Activated T-cell treated with anti-CD3 and anti-CD28 coated beads, Interleukin-2, amount 50 U/mL, for 4 hours (primary cell): ENCODE results near the gene UBN2. TPM values are rescaled to one million over a fixed set of nuclear protein-coding genes. Genes with fewer than 3 reads are reported as not detected.

Experiments used
- ATAC-seq, 2 donors: fragments of 200-7000 bp; cut with Tn5 transposase; one replicate each; pipeline ENCODE4 v1.10.0; 2021
- DNase-seq: peaks from one replicate; pipeline ENCODE4 v3.0.0-alpha.2; 2020
- H3K27me3 Mint-ChIP-seq: one replicate; pipeline ENCODE4 v1.8.0; 2021; ENCODE audit warnings: low read depth, mixed read lengths
- H3K36me3 Mint-ChIP-seq: one replicate; pipeline ENCODE4 v1.8.0; 2022; ENCODE audit warnings: mixed read lengths; ENCODE audit not compliant: insufficient read depth
- H3K4me1 Mint-ChIP-seq: one replicate; pipeline ENCODE4 v1.8.0; 2021; ENCODE audit warnings: low read depth, mixed read lengths
- H3K4me3 Mint-ChIP-seq: one replicate; pipeline ENCODE4 v1.8.0; 2021; ENCODE audit warnings: mild to moderate bottlenecking, moderate library complexity, mixed read lengths
- H3K9me3 Mint-ChIP-seq: one replicate; pipeline ENCODE4 v1.8.0; 2021; ENCODE audit warnings: mixed read lengths
- total RNA-seq, 3 donors: library from RNA; stranded (reverse); gene quantifications; one replicate each; pipeline ENCODE4 v1.2.1, GENCODE V29; 2021

The UBN2 gene
- total RNA-seq, 3 donors from 2014 or later: 5.9 to 8.2 (median 6.7) TPM

DNA sequence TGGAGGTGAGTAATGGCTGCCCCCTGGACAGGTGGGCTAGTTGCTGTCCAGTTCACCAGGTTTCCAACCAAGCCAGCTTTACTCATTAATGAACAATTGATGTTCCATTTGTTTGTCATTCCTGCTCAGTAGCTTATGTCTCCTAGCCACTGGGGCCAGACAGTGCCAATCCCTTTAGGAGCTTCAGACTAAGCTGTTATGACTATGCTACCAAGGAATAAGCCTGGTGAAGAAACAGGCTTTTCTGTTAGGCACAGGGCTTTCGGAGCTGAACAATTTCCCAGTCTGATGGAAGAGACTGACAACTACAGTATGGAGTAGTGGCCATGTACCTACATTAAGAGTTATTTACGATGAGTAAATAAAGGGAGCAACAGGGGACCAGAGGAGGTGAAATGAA is 108.0 kb downstream of the UBN2 start:
- peaks cover 4% of the 10 kb centered on the region for H3K9me3 Mint-ChIP-seq
- peaks cover 3% of the 10 kb centered on the region for H3K36me3 Mint-ChIP-seq
- ATAC-seq (no peak), DNase-seq (no peak)
- H3K4me1 Mint-ChIP-seq: peaks cover 20% of the 10 kb centered on the region
- peak overlapping the region; percentile 97 for H3K4me3 Mint-ChIP-seq
- peaks cover 2% of the 10 kb centered on the region for H3K27me3 Mint-ChIP-seq

DNA sequence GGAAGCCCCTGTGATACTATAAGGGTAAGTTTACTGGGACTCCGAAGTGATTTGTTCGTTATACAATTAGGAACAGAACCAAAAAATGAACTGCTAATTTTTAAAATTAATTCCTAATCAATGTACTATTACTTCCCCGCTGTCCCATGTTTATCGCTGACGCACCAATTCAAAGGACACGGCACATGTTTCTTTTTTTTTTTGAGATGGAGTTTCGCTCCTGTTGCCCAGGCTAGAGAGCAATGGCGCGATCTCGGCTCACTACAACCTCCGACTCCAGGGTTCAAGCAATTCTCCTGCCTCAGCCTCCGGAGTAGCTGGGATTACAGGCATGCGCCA is 108.6 kb downstream of the UBN2 start:
- ATAC-seq (no peak), DNase-seq (no peak)
- Mint-ChIP-seq H3K27me3 (peaks cover 2% of the 10 kb centered on the region), H3K9me3 (peaks cover 4% of the 10 kb centered on the region), H3K36me3 (peaks cover 4% of the 10 kb centered on the region), H3K4me1 (peaks cover 22% of the 10 kb centered on the region), H3K4me3 (peak overlapping the region; percentile 97)

DNA sequence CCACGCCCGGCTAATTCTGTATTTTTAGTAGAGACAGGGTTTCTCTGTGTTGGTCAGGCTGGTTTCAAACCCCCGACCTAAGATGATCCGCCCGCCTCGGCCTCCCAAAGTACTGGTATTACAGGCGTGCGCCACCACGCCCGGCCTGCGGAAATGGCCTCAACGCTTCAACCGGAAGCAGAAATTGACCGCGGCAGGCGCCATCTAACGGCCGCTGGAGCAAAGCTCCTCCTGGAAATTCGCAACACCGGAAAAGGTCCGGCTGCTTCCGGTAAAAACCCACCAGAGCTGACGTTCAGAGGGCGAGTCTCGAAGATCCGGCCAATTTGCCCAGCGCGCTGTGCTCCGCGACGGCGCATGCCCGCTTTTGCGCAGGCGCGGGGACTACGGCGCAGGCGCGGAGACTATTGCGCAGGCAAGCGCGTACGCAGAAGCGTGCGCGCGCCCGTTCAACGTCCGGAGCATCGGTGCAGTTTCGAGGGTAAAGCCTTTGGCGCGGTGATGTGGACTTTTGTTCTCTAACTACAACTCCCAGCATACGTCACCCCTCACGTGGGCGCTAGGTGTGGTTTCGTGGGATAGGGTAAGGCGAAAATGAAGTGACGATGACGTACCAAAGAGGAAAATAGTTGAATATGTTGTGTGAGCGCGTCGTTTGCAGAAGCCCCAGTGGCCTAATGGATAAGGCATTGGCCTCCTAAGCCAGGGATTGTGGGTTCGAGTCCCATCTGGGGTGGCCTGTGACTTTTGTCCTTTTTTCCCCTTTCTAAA is 109.2 kb downstream of the UBN2 start:
- peaks cover 4% of the 10 kb centered on the region for H3K36me3 Mint-ChIP-seq
- peak overlapping the region; percentile 97 for H3K4me3 Mint-ChIP-seq
- peaks cover 4% of the 10 kb centered on the region for H3K9me3 Mint-ChIP-seq
- ATAC-seq (peak; percentile 82), DNase-seq (peak; percentile 99)
- H3K4me1 Mint-ChIP-seq: peaks cover 24% of the 10 kb centered on the region
- H3K27me3 Mint-ChIP-seq: peaks cover 2% of the 10 kb centered on the region

DNA sequence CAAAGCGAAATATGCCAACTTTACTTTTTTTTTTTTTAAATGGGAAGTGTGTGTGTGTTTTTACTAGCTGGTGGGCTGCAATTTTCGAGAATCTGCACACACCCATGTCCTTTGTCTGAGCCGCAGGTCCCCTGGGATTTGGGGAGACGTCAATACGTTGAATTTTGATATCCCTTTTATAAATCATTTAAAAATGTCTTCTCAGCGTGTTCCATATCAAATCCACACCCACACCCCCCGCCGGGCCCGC is 109.7 kb downstream of the UBN2 start:
- DNase-seq (no peak), ATAC-seq (no peak)
- H3K9me3 Mint-ChIP-seq: peaks cover 4% of the 10 kb centered on the region
- peaks cover 2% of the 10 kb centered on the region for H3K27me3 Mint-ChIP-seq
- peak overlapping the region; percentile 97 for H3K4me3 Mint-ChIP-seq
- H3K4me1 Mint-ChIP-seq: peaks cover 24% of the 10 kb centered on the region
- H3K36me3 Mint-ChIP-seq: peaks cover 4% of the 10 kb centered on the region

DNA sequence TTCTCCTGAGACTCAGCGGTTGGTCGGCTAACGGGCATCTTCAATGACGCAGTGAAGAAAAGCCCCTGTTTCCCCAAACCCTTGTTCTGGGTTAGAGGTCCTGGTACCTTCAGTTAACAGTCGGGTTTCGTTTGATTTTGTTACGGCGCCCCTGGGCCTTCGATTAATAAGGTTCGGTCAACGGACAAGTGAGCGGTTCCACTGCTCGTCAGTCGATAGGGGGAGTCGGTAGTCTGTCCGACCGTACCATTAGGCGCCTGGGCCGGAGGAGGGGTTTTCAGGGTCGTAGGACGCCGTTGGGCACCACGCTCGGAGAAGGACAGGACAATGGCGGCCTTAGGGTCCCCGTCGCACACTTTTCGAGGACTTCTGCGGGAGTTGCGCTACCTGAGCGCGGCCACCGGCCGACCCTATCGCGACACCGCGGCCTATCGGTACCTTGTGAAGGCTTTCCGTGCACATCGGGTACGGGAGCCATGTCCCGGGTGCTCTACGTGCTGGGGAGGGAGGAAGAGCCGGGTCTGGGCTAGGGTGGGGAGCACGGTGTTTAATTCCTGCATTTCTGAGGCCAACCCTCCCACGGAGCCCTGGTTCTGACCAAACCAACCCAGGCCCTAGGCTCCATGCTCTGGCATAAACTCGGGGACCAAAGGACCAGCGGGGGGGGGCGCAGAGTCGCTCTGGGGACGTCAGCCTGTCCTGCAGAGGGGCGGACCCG is 110.2 kb downstream of the UBN2 start, which contains the start of gene FMC1:
TSS of gene FMC1 (plus strand) at position 280 of the 718 bp plus-strand sequence. CDS start at position 328, 48 bp downstream.
- peaks cover 2% of the 10 kb centered on the region for H3K27me3 Mint-ChIP-seq
- H3K9me3 Mint-ChIP-seq: peaks cover 4% of the 10 kb centered on the region
- H3K36me3 Mint-ChIP-seq: peaks cover 5% of the 10 kb centered on the region
- DNase-seq (peak; percentile 73), ATAC-seq (peak; percentile 62 to 69)
- peaks cover 24% of the 10 kb centered on the region for H3K4me1 Mint-ChIP-seq
- H3K4me3 Mint-ChIP-seq: peak within 1 kb of the TSS; percentile 97

DNA sequence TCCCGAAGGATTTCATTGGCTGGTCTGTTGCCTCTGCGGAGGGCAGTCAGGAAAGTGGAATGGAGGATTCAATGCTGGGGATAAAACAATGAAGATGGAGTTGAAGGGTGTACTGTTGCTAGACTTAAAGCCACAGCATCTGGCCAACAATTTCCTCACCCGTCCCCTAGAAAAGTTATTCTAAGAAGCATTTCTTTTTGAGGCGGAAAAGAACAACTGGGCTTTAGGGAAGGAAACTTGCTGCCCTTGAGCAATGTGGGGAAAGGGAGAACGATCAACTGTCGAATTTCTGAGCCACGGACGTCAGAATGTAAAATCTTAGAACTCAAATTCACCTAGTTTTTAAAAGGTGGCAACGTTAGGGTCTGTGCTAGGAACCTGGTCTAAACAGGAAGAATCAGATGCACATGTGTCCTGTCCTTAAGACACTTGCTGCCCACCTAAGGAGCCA is 110.8 kb downstream of the UBN2 start:
- peaks cover 24% of the 10 kb centered on the region for H3K4me1 Mint-ChIP-seq
- peaks cover 4% of the 10 kb centered on the region for H3K9me3 Mint-ChIP-seq
- peak overlapping the region; percentile 97 for H3K4me3 Mint-ChIP-seq
- peaks cover 9% of the 10 kb centered on the region for H3K36me3 Mint-ChIP-seq
- ATAC-seq (no peak), DNase-seq (no peak)
- H3K27me3 Mint-ChIP-seq: peaks cover 2% of the 10 kb centered on the region

DNA sequence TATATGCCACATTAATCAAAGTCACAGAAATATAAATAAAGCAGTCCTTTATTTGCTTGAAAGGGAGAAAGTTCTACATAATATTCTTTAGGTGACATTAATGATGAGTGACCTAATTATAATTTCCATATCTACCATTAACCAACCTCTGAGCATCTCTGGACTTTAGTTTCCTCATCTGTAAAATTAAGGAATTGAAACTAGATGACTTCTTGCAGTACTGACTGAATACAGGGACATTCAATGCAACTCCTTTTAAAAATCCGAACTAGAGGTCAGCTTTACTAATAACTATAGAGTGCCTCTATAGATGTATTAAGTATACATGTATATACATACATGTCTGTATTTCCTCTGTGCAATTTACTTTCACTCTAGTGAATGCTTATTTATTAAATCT is 114.0 kb downstream of the UBN2 start:
- H3K27me3 Mint-ChIP-seq: peaks cover 2% of the 10 kb centered on the region
- peaks cover 20% of the 10 kb centered on the region for H3K36me3 Mint-ChIP-seq
- H3K4me1 Mint-ChIP-seq: peaks cover 18% of the 10 kb centered on the region
- H3K9me3 Mint-ChIP-seq: no peaks in the 10 kb centered on the region
- H3K4me3 Mint-ChIP-seq: no peak overlapping the region
- ATAC-seq (no peak), DNase-seq (no peak)

DNA sequence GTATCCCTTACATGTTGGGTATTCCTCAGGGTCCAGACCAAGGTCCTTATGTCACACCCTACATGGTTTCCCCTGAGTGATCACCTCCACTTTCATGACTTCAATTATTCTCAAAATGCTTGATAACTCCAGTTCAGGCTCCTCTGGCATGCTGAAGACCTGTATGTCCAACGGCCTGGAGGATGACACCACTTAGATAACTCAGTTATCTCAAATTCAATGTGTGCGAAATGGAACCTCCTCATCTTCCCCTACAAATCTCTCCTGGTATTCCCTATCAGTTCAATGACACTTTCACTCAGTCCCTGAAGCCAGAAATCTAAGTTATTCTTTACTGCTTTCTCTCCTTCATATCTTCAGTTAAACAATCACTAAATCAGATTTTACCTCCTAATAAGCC is 120.0 kb downstream of the UBN2 start:
- no peak overlapping the region for H3K4me3 Mint-ChIP-seq
- H3K36me3 Mint-ChIP-seq: peaks cover 27% of the 10 kb centered on the region
- DNase-seq (no peak), ATAC-seq (no peak)
- H3K9me3 Mint-ChIP-seq: no peaks in the 10 kb centered on the region
- no peaks in the 10 kb centered on the region for H3K4me1 Mint-ChIP-seq
- H3K27me3 Mint-ChIP-seq: no peaks in the 10 kb centered on the region

DNA sequence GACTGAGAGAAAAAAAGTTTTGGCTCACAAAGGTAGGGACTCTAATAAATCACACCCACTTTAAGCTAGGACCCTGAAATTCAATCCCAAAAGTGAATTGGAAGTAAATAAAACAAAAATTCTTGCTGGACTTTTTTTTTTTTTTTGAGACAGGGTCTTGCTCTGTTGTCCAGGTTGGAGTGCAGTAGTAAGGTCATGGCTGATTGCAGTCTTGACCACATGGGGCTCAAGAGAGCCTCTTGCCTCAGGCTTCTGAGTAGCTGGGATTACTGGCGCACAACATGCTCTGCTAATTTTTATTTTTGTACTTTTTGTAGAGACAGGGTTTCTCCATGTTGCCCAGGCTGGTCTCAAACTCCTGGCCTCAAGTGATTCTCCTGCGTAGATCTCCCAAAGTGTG is 123.7 kb downstream of the UBN2 start:
- H3K36me3 Mint-ChIP-seq: peaks cover 13% of the 10 kb centered on the region
- H3K27me3 Mint-ChIP-seq: no peaks in the 10 kb centered on the region
- peaks cover 9% of the 10 kb centered on the region for H3K4me1 Mint-ChIP-seq
- no peak for DNase-seq
- no peaks in the 10 kb centered on the region for H3K9me3 Mint-ChIP-seq
- H3K4me3 Mint-ChIP-seq: no peak overlapping the region
- ATAC-seq: no peak

DNA sequence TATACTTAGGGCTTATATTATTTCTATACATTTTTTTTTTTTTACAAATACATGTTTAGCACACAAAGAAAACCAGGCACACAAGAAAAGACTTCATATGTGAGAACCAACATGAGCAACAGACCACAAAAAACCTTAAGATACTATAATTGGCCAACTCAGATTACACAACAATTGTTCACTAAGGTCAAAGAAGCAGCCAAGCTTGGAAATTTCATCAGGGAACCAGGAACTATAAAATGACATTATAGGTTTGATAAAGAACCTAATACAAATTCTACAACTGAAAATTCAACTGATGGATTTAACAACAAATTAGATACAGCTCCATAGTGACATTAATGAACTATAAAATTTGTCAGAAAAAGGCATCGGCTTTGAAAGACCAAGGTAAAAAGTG is 124.3 kb downstream of the UBN2 start:
- Mint-ChIP-seq H3K9me3 (no peaks in the 10 kb centered on the region), H3K27me3 (no peaks in the 10 kb centered on the region), H3K4me1 (peaks cover 9% of the 10 kb centered on the region), H3K36me3 (peaks cover 11% of the 10 kb centered on the region), H3K4me3 (no peak overlapping the region)
- ATAC-seq (no peak), DNase-seq (no peak)

Other genes starting within 250 kb of the UBN2 start
- gene KIAA1549, start 249.8 kb upstream of the UBN2 start, total RNA-seq: under 1 TPM; 0.27 to 0.53 (median 0.46) TPM
- 1 to 10 TPM; 7.0 to 8.3 (median 7.3) TPM for gene ZC3HAV1L, start 195.2 kb upstream of the UBN2 start, total RNA-seq
- 10 to 100 TPM; 78.5 to 93.0 (median 82.4) TPM for gene ZC3HAV1, start 121.5 kb upstream of the UBN2 start, total RNA-seq
- 1 to 10 TPM; 4.5 to 8.7 (median 5.9) TPM for gene FMC1, start 110.1 kb downstream of the UBN2 start, total RNA-seq
- gene LUC7L2, start 128.7 kb downstream of the UBN2 start, total RNA-seq: 100 to 1,000 TPM; 198 to 214 (median 207) TPM